OCI-LY1 (cell line): ENCODE measurements around the gene CHST11.
A peak's percentile ranks its signal among the peaks of the same experiment; 100 is the strongest.

Source experiments
- H2AFZ ChIP-seq: fragments of 200-600 bp; sonication (generic), shearing (Covaris generic); 2 replicates; pipeline ENCODE4 v1.6.0; 2014; ENCODE audit warnings: antibody characterized with exemption, mild to moderate bottlenecking, low read length
- H3F3A ChIP-seq: fragments of 200-600 bp; sonication (generic), shearing (Covaris generic); 2 replicates; pipeline ENCODE4 v1.6.0; 2014; ENCODE audit warnings: mild to moderate bottlenecking, antibody characterized with exemption, low read length, moderate library complexity; ENCODE audit not compliant: insufficient read depth
- H3K27ac ChIP-seq: fragments of 200-600 bp; sonication (generic); 2 replicates; pipeline ENCODE4 v1.5.1; 2014; ENCODE audit warnings: low read length, mixed run types, mild to moderate bottlenecking, low read depth; ENCODE audit not compliant: poor library complexity, severe bottlenecking
- H3K27me3 ChIP-seq: fragments of 200-600 bp; sonication (generic); 2 replicates; pipeline ENCODE4 v1.6.0; 2014; ENCODE audit warnings: antibody characterized with exemption, mild to moderate bottlenecking, low read length, moderate library complexity; ENCODE audit not compliant: insufficient read depth
- H3K36me3 ChIP-seq: fragments of 200-600 bp; sonication (generic); 2 replicates; pipeline ENCODE4 v1.6.1; 2014; ENCODE audit warnings: mild to moderate bottlenecking, antibody characterized with exemption, low read length, moderate library complexity, mixed read lengths; ENCODE audit not compliant: insufficient read depth
- H3K4me1 ChIP-seq: fragments of 200-600 bp; sonication (generic); 2 replicates; pipeline ENCODE4 v1.5.1; 2014; ENCODE audit warnings: mild to moderate bottlenecking, low read length, moderate library complexity; ENCODE audit not compliant: insufficient read depth, severe bottlenecking
- H3K4me2 ChIP-seq: fragments of 200-600 bp; sonication (generic), shearing (Covaris generic); 2 replicates; pipeline ENCODE4 v1.6.1; 2014; ENCODE audit warnings: low read length
- H3K4me3 ChIP-seq: fragments of 200-600 bp; sonication (generic); 2 replicates; pipeline ENCODE4 v1.5.1; 2014; ENCODE audit warnings: low read length, low read depth, mild to moderate bottlenecking, mixed read lengths; ENCODE audit not compliant: poor library complexity, severe bottlenecking
- H3K79me2 ChIP-seq: fragments of 200-600 bp; shearing (Covaris generic); 2 replicates; pipeline ENCODE4 v1.6.1; 2016; ENCODE audit warnings: mixed run types, low read length, mixed read lengths; ENCODE audit not compliant: insufficient read depth
- H3K9ac ChIP-seq: fragments of 200-600 bp; sonication (generic), shearing (Covaris generic); 2 replicates; pipeline ENCODE4 v1.6.1; 2014; ENCODE audit warnings: mild to moderate bottlenecking, low read length, mixed read lengths
- H3K9me2 ChIP-seq: fragments of 200-600 bp; sonication (generic), shearing (Covaris generic); 2 replicates; pipeline ENCODE4 v1.6.1; 2014; ENCODE audit warnings: low read depth, mild to moderate bottlenecking, low read length, mixed read lengths
- H3K9me3 ChIP-seq: fragments of 200-600 bp; shearing (Covaris generic); 2 replicates; pipeline ENCODE4 v1.6.1; 2014; ENCODE audit warnings: low read length, mixed read lengths
- H4K20me1 ChIP-seq: fragments of 200-600 bp; sonication (generic), shearing (Covaris generic); 2 replicates; pipeline ENCODE4 v1.6.0; 2016; ENCODE audit warnings: mild to moderate bottlenecking, low read length; ENCODE audit not compliant: insufficient read depth
- CTCF ChIP-seq: fragments of 200-600 bp; sonication (generic), shearing (Covaris generic); IDR thresholded peaks from 2 replicates; pipeline ENCODE4 v1.5.1; 2017; ENCODE audit warnings: mild to moderate bottlenecking, antibody characterized with exemption, low read length, moderate library complexity, mixed read lengths
- EZH2 ChIP-seq: fragments of 200-600 bp; sonication (generic), shearing (Covaris generic); IDR thresholded peaks from 2 replicates; pipeline ENCODE4 v1.8.0; 2017; ENCODE audit warnings: borderline replicate concordance, mixed run types, mild to moderate bottlenecking, antibody characterized with exemption, low read length, moderate library complexity, mixed read lengths

CHST11 gene

GRCh38 chr12:104482113-104482512, 25.4 kb downstream of the CHST11 start:
- H3K9me3 ChIP-seq: no peaks in the 10 kb centered on the region
- H3K4me3 ChIP-seq: no peak overlapping the region
- H3K27me3 ChIP-seq: no peaks in the 10 kb centered on the region
- TF ChIP-seq CTCF (no peak), EZH2 (no peak)
- no peaks in the 10 kb centered on the region for H4K20me1 ChIP-seq
- peak overlapping the region; percentile 4; the same call in 1 of the 2 replicates for H3K9ac ChIP-seq
- no peak overlapping the region for H2AFZ ChIP-seq
- peaks cover 12% of the 10 kb centered on the region; the same call in 1 of the 2 replicates for H3K79me2 ChIP-seq
- no peaks in the 10 kb centered on the region for H3K9me2 ChIP-seq
- H3K36me3 ChIP-seq: 0 out of 2 replicates have a peak, but pooled peaks cover 6% of the 10 kb centered on the region
- H3F3A ChIP-seq: no peaks in the 10 kb centered on the region
- peaks cover 77% of the 10 kb centered on the region for H3K4me1 ChIP-seq
- H3K27ac ChIP-seq: peak overlapping the region; percentile 86
- H3K4me2 ChIP-seq: peak overlapping the region; percentile 25; the same call in 1 of the 2 replicates

GRCh38 chr12:104482748-104483147, 26.0 kb downstream of the CHST11 start:
- peaks cover 77% of the 10 kb centered on the region for H3K4me1 ChIP-seq
- peak overlapping the region; percentile 4; the same call in 1 of the 2 replicates for H3K9ac ChIP-seq
- no peaks in the 10 kb centered on the region for H3K9me3 ChIP-seq
- no peaks in the 10 kb centered on the region for H3K27me3 ChIP-seq
- no peak for TF ChIP-seq CTCF
- no peak for TF ChIP-seq EZH2
- H3K27ac ChIP-seq: peak overlapping the region; percentile 86
- H3K36me3 ChIP-seq: 0 out of 2 replicates have a peak, but pooled peaks cover 6% of the 10 kb centered on the region
- H2AFZ ChIP-seq: no peak overlapping the region
- H3K9me2 ChIP-seq: no peaks in the 10 kb centered on the region
- peak overlapping the region; percentile 25; the same call in 1 of the 2 replicates for H3K4me2 ChIP-seq
- H3K4me3 ChIP-seq: no peak overlapping the region
- H4K20me1 ChIP-seq: no peaks in the 10 kb centered on the region
- H3K79me2 ChIP-seq: peaks cover 12% of the 10 kb centered on the region; the same call in 1 of the 2 replicates
- H3F3A ChIP-seq: no peaks in the 10 kb centered on the region

- Histone ChIP-seq H3K4me1 (peaks cover 65% of the 10 kb centered on the region), H3K27me3 (no peaks in the 10 kb centered on the region), H3K9me2 (no peaks in the 10 kb centered on the region), H3K9me3 (no peaks in the 10 kb centered on the region), H3F3A (no peaks in the 10 kb centered on the region), H3K27ac (peak overlapping the region; percentile 71), H3K4me3 (no peak overlapping the region), H3K79me2 (peaks cover 7% of the 10 kb centered on the region; the same call in 1 of the 2 replicates), H4K20me1 (no peaks in the 10 kb centered on the region), H2AFZ (no peak overlapping the region), H3K9ac (no peak overlapping the region), H3K4me2 (no peak overlapping the region), H3K36me3 (0 out of 2 replicates have a peak, but pooled peaks cover 6% of the 10 kb centered on the region)
- TF ChIP-seq CTCF: no peak
- no peak for TF ChIP-seq EZH2
These were observed 27.3 kb downstream of the CHST11 start for GRCh38 chr12:104484079-104484478.
